A549 treated with dexamethasone at 1 μM for 4 hours (cell line): Measurements from ENCODE around the gene ASCC2. TPM values are rescaled to one million over a fixed set of nuclear protein-coding genes. Genes with fewer than 3 reads are reported as not detected.

Experiments used
- total RNA-seq: library from RNA; stranded (reverse); fragments of 200-300 nt; extraction: Qiagen RNA extraction; gene quantifications from 5 replicates; pipeline ENCODE4 v1.2.3, GENCODE V29; 2022

Gene ASCC2, protein sequence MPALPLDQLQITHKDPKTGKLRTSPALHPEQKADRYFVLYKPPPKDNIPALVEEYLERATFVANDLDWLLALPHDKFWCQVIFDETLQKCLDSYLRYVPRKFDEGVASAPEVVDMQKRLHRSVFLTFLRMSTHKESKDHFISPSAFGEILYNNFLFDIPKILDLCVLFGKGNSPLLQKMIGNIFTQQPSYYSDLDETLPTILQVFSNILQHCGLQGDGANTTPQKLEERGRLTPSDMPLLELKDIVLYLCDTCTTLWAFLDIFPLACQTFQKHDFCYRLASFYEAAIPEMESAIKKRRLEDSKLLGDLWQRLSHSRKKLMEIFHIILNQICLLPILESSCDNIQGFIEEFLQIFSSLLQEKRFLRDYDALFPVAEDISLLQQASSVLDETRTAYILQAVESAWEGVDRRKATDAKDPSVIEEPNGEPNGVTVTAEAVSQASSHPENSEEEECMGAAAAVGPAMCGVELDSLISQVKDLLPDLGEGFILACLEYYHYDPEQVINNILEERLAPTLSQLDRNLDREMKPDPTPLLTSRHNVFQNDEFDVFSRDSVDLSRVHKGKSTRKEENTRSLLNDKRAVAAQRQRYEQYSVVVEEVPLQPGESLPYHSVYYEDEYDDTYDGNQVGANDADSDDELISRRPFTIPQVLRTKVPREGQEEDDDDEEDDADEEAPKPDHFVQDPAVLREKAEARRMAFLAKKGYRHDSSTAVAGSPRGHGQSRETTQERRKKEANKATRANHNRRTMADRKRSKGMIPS
- 21.2 to 32.4 TPM (median 31.8 TPM) in 5 replicates for total RNA-seq

DNA sequence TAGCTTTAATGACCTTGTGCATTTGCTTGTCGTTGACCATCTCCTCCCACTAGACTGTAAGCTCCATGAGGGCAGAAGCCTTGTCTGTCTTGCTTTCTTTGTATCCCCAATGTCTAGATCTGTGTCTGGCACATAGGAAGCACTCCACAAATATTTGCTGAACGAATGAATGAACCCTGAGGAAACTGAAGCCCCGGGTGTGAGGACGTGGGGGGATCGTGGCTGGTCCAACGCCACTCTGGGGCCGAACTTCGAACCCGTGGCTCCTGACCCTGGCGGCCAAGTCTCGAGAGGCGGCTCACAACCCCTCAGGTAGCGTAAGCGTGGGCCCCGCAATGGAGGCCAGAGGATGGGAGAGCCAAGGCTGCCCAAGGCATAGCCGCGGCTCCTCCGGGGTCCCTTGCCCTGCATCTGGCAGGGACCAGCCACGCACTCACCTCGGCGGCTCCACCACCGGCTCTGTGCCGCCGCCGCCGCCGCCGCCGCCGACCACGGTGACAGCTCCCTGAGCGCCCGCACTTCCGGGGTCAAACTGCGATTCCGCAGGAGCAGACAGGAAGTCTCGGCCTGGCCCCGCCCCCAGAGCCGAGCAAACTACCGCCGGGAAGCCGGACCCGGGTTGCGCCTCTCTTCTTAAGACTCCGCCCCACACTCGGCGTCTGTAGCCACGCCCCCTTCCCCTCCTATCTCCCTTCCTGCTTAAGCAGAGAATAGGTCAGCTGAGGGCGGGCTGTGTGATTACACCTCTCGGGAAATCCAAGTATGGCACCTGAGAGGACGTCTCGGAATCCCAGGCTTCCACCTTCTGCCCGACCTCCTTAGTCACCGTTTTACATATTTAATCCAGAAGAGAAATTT lies at the start of gene ASCC2:
Gene ASCC2 (minus strand): TSS at position 534 of the 858 bp plus-strand sequence. CDS start 5,949 bp downstream, outside the sequence.

DNA sequence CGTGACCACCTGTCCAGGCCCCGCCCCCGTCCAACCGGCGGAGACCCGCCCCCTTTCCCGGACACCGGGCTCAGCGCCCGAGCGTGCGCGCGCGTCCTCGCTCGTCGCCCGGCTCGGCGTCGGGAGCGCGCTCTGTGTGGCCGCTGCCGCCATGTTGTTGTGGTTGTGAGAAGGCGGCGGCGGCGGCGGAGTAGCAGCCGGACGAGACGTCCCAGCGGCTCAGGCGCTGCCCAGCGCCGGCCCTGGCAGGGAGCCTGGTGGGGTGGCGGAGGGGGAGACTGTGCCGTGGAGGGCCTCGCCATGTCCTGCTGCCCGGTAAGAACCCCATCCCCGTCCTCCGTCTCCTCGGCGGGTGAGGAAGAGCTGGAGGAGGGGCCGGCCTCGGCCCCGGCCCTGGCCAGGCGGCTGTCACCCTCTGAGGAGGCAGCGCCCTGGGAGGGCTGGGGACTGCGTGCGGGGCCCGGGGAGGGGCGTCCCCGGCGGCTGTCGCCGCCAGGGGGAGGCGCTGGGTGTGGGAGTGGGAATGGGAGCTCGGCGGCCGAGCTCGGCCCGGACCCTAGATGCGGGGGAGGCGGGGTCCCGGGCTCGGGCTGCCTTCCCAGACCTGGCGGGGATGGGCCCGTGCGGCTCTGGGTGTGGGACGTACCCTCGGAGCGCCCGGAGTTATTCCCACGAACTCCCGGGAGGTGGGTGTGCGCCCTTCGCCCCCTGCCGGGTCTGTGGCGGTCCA lies 45.1 kb upstream of the ASCC2 start, which contains the start of gene MTMR3:
Gene MTMR3 (plus strand): TSS at position 130 of the 730 bp plus-strand sequence. CDS start 87,886 bp downstream, outside the sequence.

DNA sequence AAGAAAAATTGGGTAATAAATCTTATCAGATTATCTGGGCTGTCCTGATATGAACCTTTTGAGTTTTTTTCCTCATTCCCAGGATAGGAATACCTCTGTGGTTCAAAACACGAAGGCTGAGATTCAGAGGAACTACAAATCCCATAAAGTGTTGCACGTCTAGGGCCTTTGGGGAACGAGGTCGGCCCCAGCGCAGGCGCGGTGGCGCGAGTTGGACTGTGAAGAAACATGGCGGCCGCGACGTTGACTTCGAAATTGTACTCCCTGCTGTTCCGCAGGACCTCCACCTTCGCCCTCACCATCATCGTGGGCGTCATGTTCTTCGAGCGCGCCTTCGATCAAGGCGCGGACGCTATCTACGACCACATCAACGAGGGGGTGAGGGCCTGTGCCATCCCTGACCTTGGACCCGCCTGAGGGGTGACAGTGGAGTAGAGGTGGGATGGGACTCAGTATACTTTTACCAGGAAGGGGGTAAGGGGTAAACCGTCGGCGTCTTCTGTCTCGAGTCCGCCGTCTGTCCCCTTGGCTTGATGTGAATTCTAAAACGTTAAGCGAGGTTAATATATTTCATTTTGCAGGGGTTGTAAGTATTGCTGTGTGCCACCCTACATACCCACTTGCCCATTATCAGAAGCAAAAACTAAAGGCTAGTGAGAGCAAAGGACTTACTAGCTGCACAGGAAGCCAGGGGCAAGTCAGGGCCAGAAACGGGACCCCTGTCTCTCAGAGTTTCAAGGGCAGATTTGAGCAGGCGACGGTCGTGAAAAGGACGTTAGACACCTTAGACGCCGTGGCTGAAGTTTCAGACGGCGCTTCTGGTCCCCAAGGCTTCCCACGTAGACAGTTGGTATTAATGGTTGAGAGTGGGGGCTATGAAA lies 70.7 kb downstream of the ASCC2 start, which contains the start of gene UQCR10:
Gene UQCR10 (plus strand): TSS at position 199 of the 881 bp plus-strand sequence. CDS start 30 bp downstream, at position 229.

DNA sequence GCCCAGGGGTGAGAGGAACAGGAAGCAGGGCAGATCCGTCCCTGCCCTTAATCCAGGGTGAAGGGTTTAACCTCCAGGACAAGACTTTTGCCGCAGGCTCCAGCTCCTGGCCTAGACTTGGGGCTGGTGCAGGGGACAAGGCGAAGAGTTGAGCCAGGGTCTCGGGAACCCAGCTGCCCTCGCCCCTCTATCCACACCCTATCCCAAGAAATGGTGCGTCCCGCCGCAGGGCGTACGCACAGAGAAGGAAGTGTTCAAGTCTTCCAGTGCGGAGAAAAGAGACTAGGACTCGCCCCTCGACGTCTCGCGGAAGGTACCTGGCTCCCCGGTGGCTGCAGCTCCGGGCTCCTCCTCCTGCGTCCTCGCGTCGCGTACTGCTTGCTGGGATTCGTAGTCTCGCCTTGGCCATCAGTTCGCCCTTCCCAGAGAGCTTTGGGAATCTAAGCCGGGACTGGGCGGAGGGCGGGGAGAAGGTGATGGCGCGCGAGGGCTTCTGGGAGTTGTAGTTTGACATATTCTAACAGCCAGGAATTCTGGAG lies 71.4 kb downstream of the ASCC2 start, which contains the start of gene ZMAT5:
Gene ZMAT5 (minus strand): TSS at position 376 of the 539 bp plus-strand sequence. CDS start 18,463 bp downstream, outside the sequence.

Other genes with a start within 250 kb of the ASCC2 start
- gene NF2, start 234.6 kb downstream of the ASCC2 start, total RNA-seq, result 14.4 to 18.6 TPM (median 16.3 TPM) in 5 replicates
- gene CABP7, start 118.3 kb downstream of the ASCC2 start, total RNA-seq, result 0.03 to 0.21 TPM (median 0.18 TPM) in 5 replicates
- gene ZMAT5, start 71.3 kb downstream of the ASCC2 start, total RNA-seq, result 13.3 to 20.0 TPM (median 18.0 TPM) in 5 replicates
- 104 to 132 TPM (median 115 TPM) in 5 replicates for gene UQCR10, start 70.9 kb downstream of the ASCC2 start, total RNA-seq
- gene MTMR3, start 44.9 kb upstream of the ASCC2 start, total RNA-seq, result 6.5 to 10.0 TPM (median 9.7 TPM) in 5 replicates
- not detected in 5 replicates for gene HORMAD2, start 242.2 kb upstream of the ASCC2 start, total RNA-seq